Skeletal muscle tissue (tissue), 4 donors: Measurements from ENCODE around the gene BSN. TPM values are rescaled to one million over a fixed set of nuclear protein-coding genes. Genes with fewer than 3 reads are reported as not detected.

Experiments
- H3K27ac ChIP-seq: one replicate; pipeline ENCODE4 v1.7.0; 2013; ENCODE audit warnings: mild to moderate bottlenecking, low read depth, low read length, inconsistent platforms
- H3K27me3 ChIP-seq, 3 donors: one replicate each; pipeline ENCODE4 v1.7.0; 2013; ENCODE audit warnings: low read length in 3 of 3; ENCODE audit not compliant: control insufficient read depth in 3 of 3, insufficient read depth in 3 of 3
- H3K36me3 ChIP-seq, 3 donors: one replicate each; pipeline ENCODE4 v1.7.0; 2013; ENCODE audit warnings: low read length in 3 of 3; ENCODE audit not compliant: control insufficient read depth in 3 of 3, insufficient read depth in 3 of 3
- H3K4me1 ChIP-seq, 3 donors: one replicate each; pipeline ENCODE4 v1.7.0; 2013; ENCODE audit warnings: low read length in 3 of 3, mild to moderate bottlenecking in 3 of 3; ENCODE audit not compliant: control insufficient read depth in 3 of 3, insufficient read depth in 3 of 3
- H3K4me3 ChIP-seq, 3 donors: one replicate each; pipeline ENCODE4 v1.7.0; 2013; ENCODE audit warnings: low read length in 3 of 3
- H3K9ac ChIP-seq, 3 donors: one replicate each; pipeline ENCODE4 v1.7.0; 2013; ENCODE audit warnings: low read length in 3 of 3, mild to moderate bottlenecking in 3 of 3, moderate library complexity in 2 of 3, low read depth in 1 of 3
- H3K9me3 ChIP-seq, 3 donors: one replicate each; pipeline ENCODE4 v1.7.0; 2013; ENCODE audit warnings: low read length in 3 of 3; ENCODE audit not compliant: control insufficient read depth in 3 of 3
- total RNA-seq: library from RNA; depleted of rRNA; stranded (reverse); fragments of >200 nt; gene quantifications from one replicate; pipeline ENCODE4 v1.2.3, GENCODE V29; 2014
- donor health status: Osteomylitis.

The BSN gene
- total RNA-seq, 1 donor from 2014 or later, result under 0.01 TPM

DNA sequence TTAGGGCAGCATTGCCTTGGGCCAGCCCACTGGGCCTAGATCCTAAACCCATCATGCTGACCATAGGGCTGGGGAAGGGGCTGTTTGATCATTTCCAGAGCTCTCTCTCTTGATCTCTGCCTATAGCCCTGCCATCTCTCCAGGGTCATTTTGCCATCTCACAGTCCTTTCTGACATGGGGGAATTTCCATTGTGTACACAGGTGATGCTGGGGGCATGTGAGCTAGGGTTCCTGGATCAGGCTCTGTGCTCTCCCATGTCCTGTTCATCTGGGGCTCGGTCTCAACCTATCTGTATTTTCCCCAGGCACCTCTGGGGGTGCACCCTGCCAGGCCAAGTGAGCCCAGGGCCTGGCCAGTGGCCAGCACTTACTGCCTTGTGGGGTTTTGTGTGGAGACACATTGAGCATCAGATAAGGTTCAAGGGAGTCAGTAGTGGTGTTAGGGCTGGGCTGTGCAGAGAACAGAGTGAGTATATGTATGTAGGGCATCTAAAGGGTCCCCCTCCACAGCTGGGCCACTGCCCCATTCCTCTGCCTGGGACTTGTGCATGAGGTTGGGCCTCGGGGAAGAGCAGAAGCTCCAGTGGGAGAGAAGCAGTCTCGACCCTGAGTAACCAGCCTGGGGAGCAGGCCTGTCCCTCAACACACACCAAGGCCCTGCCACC, 94.2 kb downstream of the BSN start:
- Histone ChIP-seq H3K4me3 (peak overlapping the region in 1 of 3 donors; percentile 17), H3K9ac (peak overlapping the region; percentile 28 to 65 (median 58)), H3K9me3 (no peaks in the 10 kb centered on the region), H3K27me3 (no peaks in the 10 kb centered on the region), H3K27ac (peak overlapping the region; percentile 84), H3K36me3 (no peaks in the 10 kb centered on the region), H3K4me1 (peaks cover 31 to 52% (median 43%) of the 10 kb centered on the region in 3 donors)

DNA sequence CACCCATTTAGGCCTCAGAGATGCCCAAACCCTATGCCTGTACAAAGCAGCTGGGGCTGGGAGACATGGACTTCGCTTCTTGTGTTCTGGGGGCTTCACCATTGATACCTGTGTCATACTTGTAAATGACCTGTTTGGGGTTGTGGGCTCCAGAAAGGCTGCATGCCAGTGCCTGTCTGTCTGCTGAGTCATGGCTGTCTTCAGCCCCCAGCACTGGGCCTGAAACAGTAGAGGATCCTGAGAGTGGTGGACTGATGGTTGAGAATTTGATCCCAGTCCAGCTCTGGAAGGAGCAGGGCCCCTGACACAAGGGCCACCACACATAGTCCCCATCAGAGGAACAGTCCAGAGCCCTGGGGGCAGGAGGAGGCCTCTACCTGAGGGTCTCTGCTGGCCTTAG, 95.3 kb downstream of the BSN start:
- Histone ChIP-seq H3K9ac (peak overlapping the region in 2 of 3 donors; percentile 50 to 51), H3K36me3 (no peaks in the 10 kb centered on the region), H3K9me3 (no peaks in the 10 kb centered on the region), H3K27ac (no peak overlapping the region), H3K4me1 (peaks cover 31 to 48% (median 43%) of the 10 kb centered on the region in 3 donors), H3K27me3 (no peaks in the 10 kb centered on the region), H3K4me3 (no peak overlapping the region)

GRCh38 chr3:49650177-49650576, 95.9 kb downstream of the BSN start:
- Histone ChIP-seq H3K27me3 (no peaks in the 10 kb centered on the region), H3K4me3 (no peak overlapping the region), H3K27ac (no peak overlapping the region), H3K36me3 (no peaks in the 10 kb centered on the region), H3K9ac (no peak overlapping the region), H3K4me1 (peaks cover 31 to 45% (median 39%) of the 10 kb centered on the region in 3 donors), H3K9me3 (no peaks in the 10 kb centered on the region)

DNA sequence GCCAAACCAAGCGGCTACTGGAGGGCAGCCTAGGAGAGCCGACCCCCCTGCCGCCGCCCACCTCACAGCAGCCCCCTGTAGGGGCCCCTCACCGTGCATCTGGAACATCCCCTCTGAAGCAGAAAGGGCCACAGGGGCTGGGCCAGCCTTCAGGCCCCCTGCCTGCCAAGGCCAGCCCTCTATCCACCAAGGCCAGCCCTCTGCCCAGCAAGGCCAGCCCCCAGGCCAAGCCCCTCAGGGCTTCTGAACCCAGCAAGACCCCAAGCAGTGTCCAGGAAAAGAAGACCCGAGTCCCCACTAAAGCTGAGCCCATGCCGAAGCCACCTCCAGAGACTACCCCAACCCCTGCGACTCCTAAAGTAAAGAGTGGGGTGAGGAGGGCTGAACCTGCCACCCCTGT, 96.4 kb downstream of the BSN start:
- Histone ChIP-seq H3K4me3 (no peak overlapping the region), H3K9ac (no peak overlapping the region), H3K27ac (no peak overlapping the region), H3K36me3 (no peaks in the 10 kb centered on the region), H3K27me3 (no peaks in the 10 kb centered on the region), H3K4me1 (peaks cover 27 to 40% (median 38%) of the 10 kb centered on the region in 3 donors), H3K9me3 (no peaks in the 10 kb centered on the region)

DNA sequence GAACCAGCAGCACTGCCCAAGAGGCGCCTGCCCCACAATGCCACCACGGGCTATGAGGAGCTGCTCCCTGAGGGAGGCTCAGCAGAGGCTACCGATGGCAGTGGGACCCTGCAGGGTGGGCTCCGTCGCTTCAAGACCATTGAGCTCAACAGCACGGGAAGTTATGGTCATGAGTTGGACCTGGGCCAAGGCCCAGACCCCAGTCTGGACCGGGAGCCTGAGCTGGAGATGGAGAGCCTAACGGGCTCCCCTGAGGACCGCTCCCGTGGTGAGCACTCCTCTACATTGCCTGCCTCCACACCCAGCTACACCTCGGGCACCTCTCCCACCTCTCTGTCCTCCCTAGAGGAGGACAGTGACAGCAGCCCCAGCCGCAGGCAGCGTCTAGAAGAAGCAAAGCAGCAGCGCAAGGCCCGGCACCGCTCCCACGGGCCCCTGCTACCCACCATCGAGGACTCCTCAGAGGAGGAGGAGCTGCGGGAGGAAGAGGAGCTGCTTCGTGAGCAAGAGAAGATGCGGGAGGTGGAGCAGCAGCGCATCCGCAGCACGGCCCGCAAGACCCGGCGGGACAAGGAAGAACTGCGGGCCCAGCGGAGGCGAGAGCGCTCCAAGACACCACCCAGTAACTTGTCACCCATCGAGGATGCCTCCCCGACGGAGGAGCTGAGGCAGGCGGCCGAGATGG, 98.1 kb downstream of the BSN start:
- Histone ChIP-seq H3K9ac (no peak overlapping the region), H3K4me3 (no peak overlapping the region), H3K27ac (no peak overlapping the region), H3K27me3 (peaks cover 0 to 11% (median 0%) of the 10 kb centered on the region in 3 donors), H3K36me3 (no peaks in the 10 kb centered on the region), H3K4me1 (peaks cover 17 to 31% (median 29%) of the 10 kb centered on the region in 3 donors), H3K9me3 (no peaks in the 10 kb centered on the region)

- Histone ChIP-seq H3K27ac (no peak overlapping the region), H3K4me1 (peaks cover 13 to 25% (median 23%) of the 10 kb centered on the region in 3 donors), H3K27me3 (peaks cover 0 to 14% (median 0%) of the 10 kb centered on the region in 3 donors), H3K9ac (no peak overlapping the region), H3K36me3 (no peaks in the 10 kb centered on the region), H3K4me3 (no peak overlapping the region), H3K9me3 (no peaks in the 10 kb centered on the region)
Observed at GRCh38 chr3:49652903-49653415, 98.7 kb downstream of the BSN start.

DNA sequence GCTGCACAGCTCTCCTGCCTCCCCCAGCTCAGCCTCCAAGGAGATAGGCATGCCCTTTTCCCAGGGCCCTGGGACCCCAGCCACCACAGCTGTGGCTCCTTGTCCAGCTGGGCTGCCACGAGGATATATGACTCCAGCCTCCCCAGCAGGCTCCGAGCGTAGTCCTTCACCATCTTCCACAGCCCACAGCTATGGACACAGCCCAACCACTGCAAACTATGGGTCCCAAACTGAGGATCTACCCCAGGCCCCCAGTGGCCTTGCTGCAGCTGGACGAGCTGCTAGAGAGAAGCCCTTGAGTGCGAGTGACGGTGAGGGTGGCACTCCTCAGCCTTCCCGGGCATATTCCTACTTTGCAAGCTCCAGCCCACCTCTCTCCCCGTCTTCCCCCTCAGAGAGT, 99.3 kb downstream of the BSN start:
- Histone ChIP-seq H3K9me3 (no peaks in the 10 kb centered on the region), H3K9ac (no peak overlapping the region), H3K27ac (no peak overlapping the region), H3K36me3 (no peaks in the 10 kb centered on the region), H3K4me1 (peaks cover 6 to 18% (median 16%) of the 10 kb centered on the region in 3 donors), H3K27me3 (peaks cover 0 to 14% (median 4%) of the 10 kb centered on the region in 3 donors), H3K4me3 (no peak overlapping the region)

DNA sequence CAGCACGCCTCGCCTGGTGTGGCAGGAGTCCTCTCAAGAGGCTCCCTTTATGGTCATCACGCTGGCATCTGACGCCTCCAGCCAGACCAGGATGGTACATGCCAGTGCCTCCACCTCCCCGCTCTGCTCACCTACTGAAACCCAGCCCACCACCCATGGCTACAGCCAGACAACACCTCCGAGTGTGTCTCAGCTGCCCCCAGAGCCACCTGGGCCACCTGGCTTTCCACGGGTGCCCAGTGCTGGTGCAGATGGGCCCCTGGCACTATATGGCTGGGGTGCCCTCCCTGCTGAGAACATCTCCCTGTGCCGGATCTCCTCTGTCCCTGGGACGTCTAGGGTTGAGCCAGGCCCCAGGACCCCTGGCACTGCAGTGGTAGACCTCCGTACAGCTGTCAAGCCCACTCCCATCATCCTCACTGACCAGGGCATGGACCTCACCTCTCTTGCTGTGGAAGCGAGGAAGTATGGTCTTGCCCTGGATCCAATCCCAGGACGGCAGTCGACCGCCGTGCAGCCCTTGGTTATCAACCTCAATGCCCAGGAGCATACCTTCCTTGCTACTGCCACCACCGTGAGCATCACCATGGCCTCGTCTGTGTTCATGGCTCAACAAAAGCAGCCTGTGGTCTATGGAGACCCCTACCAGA, 100.0 kb downstream of the BSN start:
- H3K4me1 ChIP-seq, result peaks cover 0 to 12% (median 9%) of the 10 kb centered on the region in 3 donors

DNA sequence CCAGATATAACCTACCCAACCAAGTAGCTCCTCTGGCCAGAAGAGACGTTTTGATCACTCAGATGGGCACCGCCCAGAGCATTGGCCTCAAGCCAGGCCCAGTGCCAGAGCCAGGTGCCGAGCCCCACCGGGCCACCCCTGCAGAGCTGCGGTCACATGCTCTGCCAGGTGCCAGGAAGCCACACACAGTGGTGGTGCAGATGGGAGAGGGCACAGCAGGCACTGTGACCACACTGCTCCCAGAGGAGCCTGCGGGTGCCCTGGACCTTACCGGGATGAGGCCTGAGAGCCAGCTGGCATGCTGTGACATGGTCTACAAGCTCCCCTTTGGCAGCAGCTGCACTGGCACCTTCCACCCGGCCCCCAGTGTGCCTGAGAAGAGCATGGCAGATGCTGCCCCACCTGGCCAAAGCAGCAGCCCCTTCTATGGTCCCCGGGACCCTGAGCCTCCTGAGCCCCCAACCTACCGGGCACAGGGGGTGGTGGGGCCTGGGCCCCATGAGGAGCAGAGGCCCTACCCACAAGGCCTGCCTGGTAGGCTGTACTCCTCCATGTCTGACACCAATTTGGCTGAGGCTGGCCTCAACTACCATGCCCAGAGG, 100.8 kb downstream of the BSN start:
- Histone ChIP-seq H3K9me3 (no peaks in the 10 kb centered on the region), H3K4me1 (peaks cover 0 to 4% (median 2%) of the 10 kb centered on the region in 3 donors), H3K9ac (no peak overlapping the region), H3K36me3 (no peaks in the 10 kb centered on the region), H3K27me3 (peaks cover 0 to 14% (median 4%) of the 10 kb centered on the region in 3 donors), H3K27ac (no peak overlapping the region), H3K4me3 (no peak overlapping the region)

More for the DNA sequence above, 100.0 kb downstream of the BSN start:
- no peak overlapping the region for H3K27ac ChIP-seq
- H3K4me3 ChIP-seq, result no peak overlapping the region
- H3K36me3 ChIP-seq, result no peaks in the 10 kb centered on the region
- no peaks in the 10 kb centered on the region for H3K9me3 ChIP-seq
- H3K27me3 ChIP-seq, result peaks cover 0 to 14% (median 4%) of the 10 kb centered on the region in 3 donors
- H3K9ac ChIP-seq, result no peak overlapping the region
